ENCODE data around the gene WDFY2. TPM values are rescaled to one million over a fixed set of nuclear protein-coding genes. Genes with fewer than 3 reads are reported as not detected.
A peak's percentile ranks its signal among the peaks of the same experiment; 100 is the strongest.

Gene WDFY2
- total and polyA plus RNA-seq, 4 donors = 3.4 to 10.5 (median 5.8) TPM

DNA sequence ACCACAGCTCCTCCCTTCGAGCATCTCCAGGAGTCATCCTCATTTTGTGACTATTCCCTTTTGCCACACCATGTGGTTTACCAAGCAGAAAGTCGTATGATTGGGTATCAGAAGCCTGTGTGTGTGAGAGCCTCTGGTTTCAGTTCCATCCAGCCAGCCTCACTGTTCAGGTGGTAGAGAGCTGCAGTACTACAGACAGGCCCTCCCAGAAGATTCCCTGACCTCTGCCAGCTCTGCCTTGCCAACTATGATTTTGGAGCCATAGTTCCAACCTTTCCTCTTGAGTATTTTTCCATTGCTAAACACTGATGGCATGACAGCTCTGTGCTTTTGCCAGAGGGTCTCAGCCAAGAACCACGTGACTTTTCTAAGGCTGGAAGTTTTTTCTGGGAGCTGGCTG lies 137.2 kb downstream of the WDFY2 start:
- Histone ChIP-seq H3K9me3 (ENCODE audit: control insufficient read depth in 4 of 4, low read length in 3 of 4) (no peaks in the 10 kb centered on the region), H3K27me3 (ENCODE audit: control insufficient read depth in 4 of 4, insufficient read depth in 4 of 4, low read length in 3 of 4) (no peaks in the 10 kb centered on the region), H3K36me3 (ENCODE audit: control insufficient read depth in 4 of 4, insufficient read depth in 3 of 4, low read depth in 1 of 4, low read length in 3 of 4) (no peaks in the 10 kb centered on the region), H3K4me3 (ENCODE audit: low read depth in 1 of 3, low read length in 3 of 3) (no peak overlapping the region), H3K4me1 (ENCODE audit: control insufficient read depth in 4 of 4, insufficient read depth in 4 of 4, low read length in 3 of 4) (peaks cover 0 to 3% (median 3%) of the 10 kb centered on the region in 4 donors), H3K27ac (ENCODE audit: low read depth in 1 of 2, low read length in 2 of 2) (no peak overlapping the region), H3K9ac (ENCODE audit: low read depth in 1 of 2, low read length in 2 of 2) (no peak overlapping the region)
- TF ChIP-seq SP1 (IDR thresholded peaks at IDR 0.05) (peak; percentile 6), EGR1 (IDR thresholded peaks at IDR 0.05; ENCODE audit: low read depth in 2 of 2) (no peak), MAX (IDR thresholded peaks at IDR 0.05) (no peak), GABPA (IDR thresholded peaks at IDR 0.05 in 1 of 2, conservative IDR thresholded peaks at IDR 0.05 in 1 of 2) (no peak), REST (IDR thresholded peaks at IDR 0.05) (no peak), YY1 (IDR thresholded peaks at IDR 0.05) (no peak), HNF4A (conservative IDR thresholded peaks at IDR 0.05) (peak in 1 of 2 donors; percentile 6), RXRA (IDR thresholded peaks at IDR 0.05) (peak in 1 of 2 donors; percentile 6), FOXA2 (IDR thresholded peaks at IDR 0.05) (no peak), TAF1 (conservative IDR thresholded peaks at IDR 0.05) (no peak), RAD21 (IDR thresholded peaks at IDR 0.05) (no peak), HNF4G (IDR thresholded peaks at IDR 0.05) (no peak), ATF3 (IDR thresholded peaks at IDR 0.05) (no peak), JUND (IDR thresholded peaks at IDR 0.05) (no peak)
- TF ChIP-seq, protein P1, sequence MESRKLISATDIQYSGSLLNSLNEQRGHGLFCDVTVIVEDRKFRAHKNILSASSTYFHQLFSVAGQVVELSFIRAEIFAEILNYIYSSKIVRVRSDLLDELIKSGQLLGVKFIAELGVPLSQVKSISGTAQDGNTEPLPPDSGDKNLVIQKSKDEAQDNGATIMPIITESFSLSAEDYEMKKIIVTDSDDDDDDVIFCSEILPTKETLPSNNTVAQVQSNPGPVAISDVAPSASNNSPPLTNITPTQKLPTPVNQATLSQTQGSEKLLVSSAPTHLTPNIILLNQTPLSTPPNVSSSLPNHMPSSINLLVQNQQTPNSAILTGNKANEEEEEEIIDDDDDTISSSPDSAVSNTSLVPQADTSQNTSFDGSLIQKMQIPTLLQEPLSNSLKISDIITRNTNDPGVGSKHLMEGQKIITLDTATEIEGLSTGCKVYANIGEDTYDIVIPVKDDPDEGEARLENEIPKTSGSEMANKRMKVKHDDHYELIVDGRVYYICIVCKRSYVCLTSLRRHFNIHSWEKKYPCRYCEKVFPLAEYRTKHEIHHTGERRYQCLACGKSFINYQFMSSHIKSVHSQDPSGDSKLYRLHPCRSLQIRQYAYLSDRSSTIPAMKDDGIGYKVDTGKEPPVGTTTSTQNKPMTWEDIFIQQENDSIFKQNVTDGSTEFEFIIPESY (IDR thresholded peaks at IDR 0.05) = no peak
- 68% methylated on average over 3 of the region's 3 CpGs for WGBS
- no peak for DNase-seq (ENCODE audit: low spot score)

DNA sequence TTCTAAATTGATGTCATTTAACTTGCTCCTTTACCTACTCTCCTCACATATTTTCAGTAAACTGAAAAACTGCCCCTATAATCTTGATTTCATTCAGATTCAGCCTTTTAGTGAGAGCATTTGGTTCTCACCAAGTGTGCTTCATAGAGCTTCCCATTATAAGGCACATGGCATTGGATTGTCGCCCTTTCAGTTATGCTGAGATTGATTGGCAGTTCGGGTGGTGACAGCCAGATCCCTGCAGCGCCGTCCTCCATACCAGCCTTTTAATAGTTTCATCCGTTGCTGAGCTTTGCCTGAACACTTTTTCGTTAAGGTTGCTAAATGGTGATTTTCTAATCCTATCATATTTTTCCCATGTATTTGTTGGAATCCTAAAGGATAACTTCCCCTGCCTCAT lies 139.3 kb downstream of the WDFY2 start:
- no peak for DNase-seq (ENCODE audit: low spot score)
- no peaks in the 10 kb centered on the region for H3K27me3 ChIP-seq (ENCODE audit: control insufficient read depth in 4 of 4, insufficient read depth in 4 of 4, low read length in 3 of 4)
- peaks cover 2 to 21% (median 10%) of the 10 kb centered on the region in 4 donors for H3K4me1 ChIP-seq (ENCODE audit: control insufficient read depth in 4 of 4, insufficient read depth in 4 of 4, low read length in 3 of 4)
- WGBS = 97% methylated on average over 6 of the region's 6 CpGs
- TF ChIP-seq EGR1 (IDR thresholded peaks at IDR 0.05; ENCODE audit: low read depth in 2 of 2) (no peak), FOXA1 (IDR thresholded peaks at IDR 0.05) (no peak), NR2F2 (IDR thresholded peaks at IDR 0.05) (no peak), RAD21 (IDR thresholded peaks at IDR 0.05) (no peak), MAX (IDR thresholded peaks at IDR 0.05) (no peak), FOXA2 (IDR thresholded peaks at IDR 0.05) (no peak)
- no peaks in the 10 kb centered on the region for H3K36me3 ChIP-seq (ENCODE audit: control insufficient read depth in 4 of 4, insufficient read depth in 3 of 4, low read depth in 1 of 4, low read length in 3 of 4)
- H3K9ac ChIP-seq (ENCODE audit: low read depth in 1 of 2, low read length in 2 of 2) = no peak overlapping the region
- H3K9me3 ChIP-seq (ENCODE audit: control insufficient read depth in 4 of 4, low read length in 3 of 4) = no peaks in the 10 kb centered on the region
- no peak overlapping the region for H3K4me3 ChIP-seq (ENCODE audit: low read depth in 1 of 3, low read length in 3 of 3)
- no peak overlapping the region for H3K27ac ChIP-seq (ENCODE audit: low read depth in 1 of 2, low read length in 2 of 2)
